T47D (cell line): ENCODE results near the gene HOTAIR.

Experiments
- DNase-seq, 2 experiments: peaks; one replicate each; pipeline versions ENCODE4 v3.0.0 to v3.0.0-alpha.2; 2011 to 2012; ENCODE audit warnings: low read depth in 1 of 2, low spot score in 1 of 2
- JUND ChIP-seq: IDR thresholded peaks from 2 replicates; pipeline ENCODE4 v1.6.1; 2012; ENCODE audit warnings: low read depth
- in situ Hi-C: cut with HindIII; loops from 2 replicates; pipeline ENCODE4 v1.10.0; 2016; ENCODE audit warnings: low sequenced_read_pairs, low pct_unique_long_range_greater_than_20kb

The HOTAIR gene

GRCh38 chr12:53930591-53931255 lies 44.0 kb downstream of the HOTAIR start:
- no peak for DNase-seq
- in situ Hi-C loops, result no loop called here
- no peak for TF ChIP-seq JUND

- TF ChIP-seq JUND, result no peak
- in situ Hi-C loops, result no loop called here
- DNase-seq, result no peak
Measured at GRCh38 chr12:53929527-53929926, 45.2 kb downstream of the HOTAIR start.

GRCh38 chr12:53928054-53928835 lies 46.5 kb downstream of the HOTAIR start:
- no peak for DNase-seq
- no peak for TF ChIP-seq JUND
- in situ Hi-C loops, result no loop called here

GRCh38 chr12:53927220-53928029 lies 47.3 kb downstream of the HOTAIR start:
- no peak for TF ChIP-seq JUND
- in situ Hi-C loops, result no loop called here
- no peak for DNase-seq

GRCh38 chr12:53924521-53925405 lies 50.0 kb downstream of the HOTAIR start:
- TF ChIP-seq JUND, result no peak
- in situ Hi-C loops, result no loop called here
- DNase-seq, result no peak

- no peak for TF ChIP-seq JUND
- in situ Hi-C loops, result no loop called here
- DNase-seq, result no peak
Measured at GRCh38 chr12:53916788-53917655, 57.7 kb downstream of the HOTAIR start.
